Body of pancreas (tissue), 4 donors: ENCODE data around the gene AMMECR1L. TPM values are rescaled to one million over a fixed set of nuclear protein-coding genes. Genes with fewer than 3 reads are reported as not detected.
A peak's percentile ranks its signal among the peaks of the same experiment; 100 is the strongest.
"Not testable (repeated sequence)": the region's sequence is repeated elsewhere in the genome, so short reads cannot be mapped to it uniquely, and the experiment has no call there.

ENCODE experiments used
- ATAC-seq: fragments of 150-250 bp; one replicate; pipeline ENCODE4 v1.9.1; 2016
- DNase-seq, 4 donors: peaks; one replicate each; pipeline ENCODE4 v3.0.0-alpha.2; 2019
- H3K27ac ChIP-seq, 4 donors: fragments of 200-600 bp; sonication (generic); 1 replicate in 3 of 4; 2 replicates in 1 of 4; pipeline versions ENCODE4 v1.5.1 to v1.6.1; 2016 to 2019; ENCODE audit warnings: mild to moderate bottlenecking in 1 of 4, mixed read lengths in 1 of 4, moderate library complexity in 1 of 4
- H3K27me3 ChIP-seq, 2 donors: fragments of 200-600 bp; sonication (generic); one replicate each; pipeline ENCODE4 v1.6.0; 2016; ENCODE audit warnings: mild to moderate bottlenecking in 1 of 2
- H3K36me3 ChIP-seq, 2 donors: fragments of 200-600 bp; sonication (generic); replicated peaks in 1 of 2; 2 replicates each; pipeline ENCODE4 v1.5.1; 2016; ENCODE audit warnings: low read depth in 2 of 2; ENCODE audit not compliant: insufficient read depth in 1 of 2
- H3K4me1 ChIP-seq: fragments of 200-600 bp; sonication (generic); one replicate; pipeline ENCODE4 v1.6.0; 2016
- H3K4me3 ChIP-seq, 2 donors: fragments of 200-600 bp; sonication (generic); 1 replicate in 1 of 2; 2 replicates in 1 of 2; pipeline ENCODE4 v1.5.1; 2016 to 2019
- H3K9me3 ChIP-seq, 3 donors: fragments of 200-600 bp; sonication (generic); 1 replicate in 2 of 3; 2 replicates in 1 of 3; pipeline ENCODE4 v1.5.1; 2016
- CTCF ChIP-seq, 7 experiments: fragments of 450-650 bp in 4 of 7; fragments of 200-600 bp in 3 of 7; sonication (generic) in 3 of 7; IDR thresholded peaks; one replicate each; pipeline ENCODE4 v1.5.1; 2016 to 2019; ENCODE audit warnings: antibody characterized with exemption in 7 of 7
- POLR2A ChIP-seq, 3 donors: fragments of 450-650 bp; IDR thresholded peaks; one replicate each; pipeline ENCODE4 v1.6.1; 2016; ENCODE audit warnings: antibody characterized with exemption in 3 of 3, mild to moderate bottlenecking in 2 of 3
- WGBS, 2 donors: methylation state at CpG; one replicate each; pipeline ENCODE4 v1.1.5; 2017; 5-methylcytosine and 5-hydroxymethylcytosine counted together
- intact Hi-C: fragments of 100-400 bp; cut with DNase I; formaldehyde crosslinking; loops from one replicate; pipeline ENCODE4 v1.15.1; 2023
- total RNA-seq, 2 donors: library from RNA; depleted of rRNA; stranded (reverse); fragments of >200 nt; gene quantifications; one replicate each; pipeline ENCODE4 v1.1.0, GENCODE V29; 2016

AMMECR1L gene
- total RNA-seq, 2 donors from 2014 or later = 6.2 to 9.2 TPM

- intact Hi-C loops = no loop called here
- H3K27ac ChIP-seq = peak overlapping the region; percentile 10 to 95 (median 92)
- no peaks in the 10 kb centered on the region for H3K9me3 ChIP-seq
- ATAC-seq (no peak), DNase-seq (no peak)
- WGBS, 2 donors = 15 to 23% methylated on average over 8 of the region's 8 CpGs
- peaks cover 44% of the 10 kb centered on the region for H3K4me1 ChIP-seq
- H3K4me3 ChIP-seq = peak overlapping the region in 1 of 2 donors; percentile 7
- TF ChIP-seq POLR2A (IDR thresholded peaks at IDR 0.05) (no peak), CTCF (IDR thresholded peaks at IDR 0.05) (no peak)
- no peaks in the 10 kb centered on the region for H3K36me3 ChIP-seq
- H3K27me3 ChIP-seq = no peaks in the 10 kb centered on the region
Measured at GRCh38 chr2:127887082-127887775, 1.5 kb upstream of the AMMECR1L start.

GRCh38 chr2:127886593-127886935 is 808 bp upstream of the AMMECR1L start:
- H3K9me3 ChIP-seq, intact Hi-C loops, H3K36me3 ChIP-seq, DNase-seq, H3K27me3 ChIP-seq: not testable (repeated sequence)
- peak; percentile 47 for ATAC-seq
- 0% methylated on average over 1 to 32 of the region's 32 CpGs for WGBS, 2 donors
- Histone ChIP-seq H3K4me1 (peaks cover 43% of the 10 kb centered on the region), H3K4me3 (peak overlapping the region; percentile 50 to 58), H3K27ac (peak overlapping the region; percentile 90 to 95 (median 93))
- TF ChIP-seq POLR2A (IDR thresholded peaks at IDR 0.05) = peak in 1 of 3 donors; percentile 20

GRCh38 chr2:127884861-127885740 is 655 bp downstream of the AMMECR1L start:
- intact Hi-C loops, H3K36me3 ChIP-seq, H3K27me3 ChIP-seq, H3K9me3 ChIP-seq: not testable (repeated sequence)
- peak; percentile 33 for ATAC-seq
- WGBS, 2 donors = 0% methylated on average over 16 to 32 of the region's 61 CpGs
- Histone ChIP-seq H3K4me3 (peak overlapping the region; percentile 22 to 44), H3K27ac (peak overlapping the region; percentile 72 to 95 (median 92)), H3K4me1 (peaks cover 40% of the 10 kb centered on the region)
- peak in 1 of 7 experiments; percentile 9 for TF ChIP-seq CTCF (IDR thresholded peaks at IDR 0.05)
- peak; percentile 56 to 63 (median 62) for DNase-seq

- intact Hi-C loops = no loop called here
- H3K4me1 ChIP-seq = peaks cover 40% of the 10 kb centered on the region
- H3K4me3 ChIP-seq = no peak overlapping the region
- ATAC-seq (no peak), DNase-seq (no peak)
- H3K27ac ChIP-seq = peak overlapping the region in 3 of 4 donors; percentile 59 to 95 (median 93)
- no peaks in the 10 kb centered on the region for H3K36me3 ChIP-seq
- no peaks in the 10 kb centered on the region for H3K27me3 ChIP-seq
- WGBS, 2 donors = 29 to 40% methylated on average over 10 of the region's 10 CpGs
- TF ChIP-seq POLR2A (IDR thresholded peaks at IDR 0.05) (no peak), CTCF (IDR thresholded peaks at IDR 0.05) (no peak)
- H3K9me3 ChIP-seq = no peaks in the 10 kb centered on the region
Measured at GRCh38 chr2:127884436-127884835, 1.3 kb downstream of the AMMECR1L start.

GRCh38 chr2:127879899-127880298 is 5.9 kb downstream of the AMMECR1L start:
- TF ChIP-seq POLR2A (IDR thresholded peaks at IDR 0.05) (no peak), CTCF (IDR thresholded peaks at IDR 0.05) (no peak)
- no peak overlapping the region for H3K27ac ChIP-seq
- H3K36me3 ChIP-seq = no peaks in the 10 kb centered on the region
- no peaks in the 10 kb centered on the region for H3K9me3 ChIP-seq
- H3K27me3 ChIP-seq = no peaks in the 10 kb centered on the region
- no peak overlapping the region for H3K4me3 ChIP-seq
- peaks cover 23% of the 10 kb centered on the region for H3K4me1 ChIP-seq
- DNase-seq (no peak), ATAC-seq (no peak)
- WGBS, 2 donors = 89 to 90% methylated on average over 5 of the region's 5 CpGs
- intact Hi-C loops = no loop called here
